Islet of Langerhans (tissue), 1 donor: ENCODE results near the gene PPDPF.
"Not testable (repeated sequence)": the region's sequence is repeated elsewhere in the genome, so short reads cannot be mapped to it uniquely, and the experiment has no call there.

Experiments used
- FAIRE-seq: peaks from one replicate; lab custom pipeline; 2011; peaks lifted over from hg19 to GRCh38; lab: Jason Lieb, UNC

PPDPF gene

GRCh38 chr20:63500902-63501817, 19.4 kb upstream of the PPDPF start:
- FAIRE-seq = no peak

- no peak for FAIRE-seq
Measured at GRCh38 chr20:63501818-63502670, 18.5 kb upstream of the PPDPF start.

GRCh38 chr20:63502671-63503172, 17.8 kb upstream of the PPDPF start:
- FAIRE-seq = no peak

GRCh38 chr20:63503524-63503923, 17.0 kb upstream of the PPDPF start:
- no peak for FAIRE-seq

DNA sequence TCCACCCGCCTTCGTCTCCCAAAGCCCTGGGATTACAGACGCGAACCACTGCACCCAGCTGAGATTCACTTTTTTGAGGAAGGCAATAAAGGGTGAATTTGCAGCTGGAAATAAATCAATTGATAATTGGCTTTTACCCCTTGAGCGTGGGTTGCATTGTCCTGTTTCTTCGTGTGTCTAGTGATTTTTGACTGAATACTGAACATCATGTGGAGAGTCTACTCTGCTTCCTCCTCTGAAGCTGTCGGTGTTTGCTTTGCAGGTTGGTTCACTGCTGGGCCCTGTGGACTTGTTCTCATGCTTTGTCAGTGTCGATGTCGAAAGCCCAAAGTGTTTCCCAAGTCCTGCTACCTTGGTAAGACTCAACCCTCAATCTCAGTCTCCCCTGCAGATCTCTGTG, 15.9 kb upstream of the PPDPF start:
- no peak for FAIRE-seq

- no peak for FAIRE-seq
Measured at GRCh38 chr20:63505281-63505680, 15.3 kb upstream of the PPDPF start.

- FAIRE-seq = no peak
Measured at GRCh38 chr20:63505723-63506122, 14.8 kb upstream of the PPDPF start.

DNA sequence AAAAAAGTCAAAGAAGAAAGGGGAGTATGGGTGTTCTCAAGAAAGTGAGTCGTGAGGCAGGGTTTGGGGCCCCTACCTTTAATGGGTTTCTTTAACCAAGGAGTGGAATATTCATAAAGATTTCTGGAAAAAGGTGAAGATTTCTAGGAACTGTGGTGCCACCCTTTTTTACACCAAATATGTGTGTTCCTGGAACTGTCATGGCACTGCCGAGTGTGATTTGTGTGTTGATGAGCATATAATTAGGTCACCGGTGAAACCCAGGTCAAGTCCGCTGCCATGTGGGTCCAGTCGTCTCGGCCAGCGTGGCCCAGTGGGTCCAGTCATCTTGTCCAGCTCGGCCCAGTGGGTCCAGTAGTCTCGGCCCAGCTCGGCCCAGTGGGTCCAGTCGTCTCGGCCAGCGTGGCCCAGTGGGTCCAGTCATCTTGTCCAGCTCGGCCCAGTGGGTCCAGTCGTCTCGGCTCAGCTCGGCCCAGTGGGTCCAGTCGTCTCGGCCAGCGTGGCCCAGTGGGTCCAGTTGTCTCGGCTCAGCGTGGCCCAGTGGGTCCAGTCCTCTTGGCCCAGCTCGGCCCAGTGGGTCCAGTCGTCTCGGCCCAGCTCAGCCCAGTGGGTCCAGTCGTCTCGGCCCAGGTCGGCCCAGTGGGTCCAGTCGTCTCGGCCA, 13.4 kb upstream of the PPDPF start:
- no peak for FAIRE-seq

DNA sequence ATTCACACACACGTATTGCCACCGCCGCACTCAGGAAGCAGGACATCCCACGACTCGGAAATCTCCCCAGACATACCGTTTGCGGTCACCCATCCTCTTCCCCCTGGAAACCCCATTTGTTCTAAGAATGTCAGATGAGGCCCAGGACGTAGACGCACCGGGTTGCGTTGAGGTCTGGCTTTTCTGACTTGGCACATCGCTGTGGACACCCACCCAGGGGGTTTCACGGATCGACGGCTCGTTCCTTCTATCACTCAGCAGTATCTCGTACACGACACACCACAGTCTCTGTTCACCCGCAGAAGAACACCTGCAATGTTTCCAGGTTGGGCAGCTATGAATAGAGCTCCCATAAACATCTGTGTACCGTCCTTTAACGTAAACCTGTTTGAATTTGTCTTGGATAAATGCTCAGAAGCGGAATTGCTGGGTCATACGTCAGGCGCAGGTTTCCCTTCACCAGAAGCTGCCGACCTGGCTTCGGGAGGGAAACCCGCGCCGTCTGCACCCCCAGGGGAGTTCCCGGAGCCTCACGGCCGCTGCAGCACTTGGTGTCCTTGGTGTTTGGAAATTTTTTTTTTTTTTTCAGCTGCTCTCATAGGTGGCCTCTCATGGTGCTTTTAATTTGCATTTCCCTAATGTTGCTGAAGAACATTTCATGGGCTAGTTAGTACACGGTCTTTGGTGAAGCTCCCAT, 12.3 kb upstream of the PPDPF start:
- no peak for FAIRE-seq

DNA sequence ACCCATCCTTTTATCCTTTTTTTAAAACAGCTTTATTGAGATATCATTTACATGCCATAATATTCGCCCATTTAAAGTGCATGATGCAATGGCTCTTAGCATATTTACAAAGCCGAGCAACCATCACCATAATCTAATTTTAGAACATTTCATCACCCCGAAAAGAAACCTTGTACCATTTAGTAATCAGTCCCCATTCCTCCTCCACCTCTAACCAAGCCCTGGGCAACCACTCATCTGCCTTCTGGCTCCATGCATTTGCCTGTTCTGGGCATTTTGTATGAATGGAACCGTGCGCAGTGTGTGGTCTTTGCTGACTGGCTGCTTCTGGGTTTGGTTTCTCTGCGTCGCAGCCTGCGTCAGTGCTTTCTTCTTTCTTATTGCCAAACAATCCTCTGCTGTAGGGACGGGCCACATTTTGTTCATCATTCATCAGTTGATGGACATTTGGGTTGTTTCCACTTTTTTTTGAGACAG, 11.4 kb upstream of the PPDPF start:
- no peak for FAIRE-seq

- no peak for FAIRE-seq
Measured at GRCh38 chr20:63513207-63513606, 7.4 kb upstream of the PPDPF start.

DNA sequence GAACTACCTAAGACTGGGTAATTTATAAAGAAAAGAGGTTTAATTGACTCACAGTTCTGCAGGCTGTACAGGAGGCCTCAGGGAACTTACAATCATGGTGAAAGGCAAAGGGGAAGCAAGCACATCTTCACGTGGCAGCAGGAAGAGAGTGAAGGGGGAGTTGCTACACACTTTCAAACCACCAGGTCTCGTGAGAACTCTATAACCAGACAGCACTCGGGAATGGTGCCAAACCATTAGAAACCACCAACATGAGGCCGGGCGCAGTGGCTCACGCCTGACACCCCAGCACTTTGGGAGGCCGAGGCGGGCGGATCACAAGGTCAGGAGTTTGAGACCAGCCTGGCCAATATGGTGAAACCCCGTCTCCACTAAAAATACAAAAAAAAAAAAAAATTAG, 6.0 kb upstream of the PPDPF start:
- not testable (repeated sequence) for FAIRE-seq

- FAIRE-seq = no peak
Measured at GRCh38 chr20:63517376-63518309, 2.9 kb upstream of the PPDPF start.

GRCh38 chr20:63518351-63518861, 2.2 kb upstream of the PPDPF start:
- no peak for FAIRE-seq

GRCh38 chr20:63518946-63519667, 1.5 kb upstream of the PPDPF start:
- no peak for FAIRE-seq

- no peak for FAIRE-seq
Measured at GRCh38 chr20:63519668-63520503, 679 bp upstream of the PPDPF start.

- no peak for FAIRE-seq
Measured at GRCh38 chr20:63520934-63521601, 503 bp downstream of the PPDPF start.

- FAIRE-seq = no peak
Measured at GRCh38 chr20:63521602-63522001, 1.0 kb downstream of the PPDPF start.
